ENCODE data around the gene TMTC4. TPM values are rescaled to one million over a fixed set of nuclear protein-coding genes. Genes with fewer than 3 reads are reported as not detected.

TMTC4 gene
- total RNA-seq, 3 donors from 2014 or later = 17.2 to 23.3 (median 17.8) TPM

- no peak for DNase-seq
- TF ChIP-seq, protein P1, sequence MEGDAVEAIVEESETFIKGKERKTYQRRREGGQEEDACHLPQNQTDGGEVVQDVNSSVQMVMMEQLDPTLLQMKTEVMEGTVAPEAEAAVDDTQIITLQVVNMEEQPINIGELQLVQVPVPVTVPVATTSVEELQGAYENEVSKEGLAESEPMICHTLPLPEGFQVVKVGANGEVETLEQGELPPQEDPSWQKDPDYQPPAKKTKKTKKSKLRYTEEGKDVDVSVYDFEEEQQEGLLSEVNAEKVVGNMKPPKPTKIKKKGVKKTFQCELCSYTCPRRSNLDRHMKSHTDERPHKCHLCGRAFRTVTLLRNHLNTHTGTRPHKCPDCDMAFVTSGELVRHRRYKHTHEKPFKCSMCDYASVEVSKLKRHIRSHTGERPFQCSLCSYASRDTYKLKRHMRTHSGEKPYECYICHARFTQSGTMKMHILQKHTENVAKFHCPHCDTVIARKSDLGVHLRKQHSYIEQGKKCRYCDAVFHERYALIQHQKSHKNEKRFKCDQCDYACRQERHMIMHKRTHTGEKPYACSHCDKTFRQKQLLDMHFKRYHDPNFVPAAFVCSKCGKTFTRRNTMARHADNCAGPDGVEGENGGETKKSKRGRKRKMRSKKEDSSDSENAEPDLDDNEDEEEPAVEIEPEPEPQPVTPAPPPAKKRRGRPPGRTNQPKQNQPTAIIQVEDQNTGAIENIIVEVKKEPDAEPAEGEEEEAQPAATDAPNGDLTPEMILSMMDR (IDR thresholded peaks at IDR 0.05) = no peak
- Histone ChIP-seq H3K9me3 (no peaks in the 10 kb centered on the region), H3K4me3 (no peak overlapping the region), H3K4me1 (ENCODE audit: low read depth) (no peaks in the 10 kb centered on the region), H3K36me3 (ENCODE audit: low read depth) (peaks cover 15% of the 10 kb centered on the region)
- no peak for ATAC-seq
- intact Hi-C loops (cut with DNase I, micrococcal nuclease) = no loop called here
Measured at GRCh38 chr13:100665403-100665802, 9.2 kb downstream of the TMTC4 start.

DNA sequence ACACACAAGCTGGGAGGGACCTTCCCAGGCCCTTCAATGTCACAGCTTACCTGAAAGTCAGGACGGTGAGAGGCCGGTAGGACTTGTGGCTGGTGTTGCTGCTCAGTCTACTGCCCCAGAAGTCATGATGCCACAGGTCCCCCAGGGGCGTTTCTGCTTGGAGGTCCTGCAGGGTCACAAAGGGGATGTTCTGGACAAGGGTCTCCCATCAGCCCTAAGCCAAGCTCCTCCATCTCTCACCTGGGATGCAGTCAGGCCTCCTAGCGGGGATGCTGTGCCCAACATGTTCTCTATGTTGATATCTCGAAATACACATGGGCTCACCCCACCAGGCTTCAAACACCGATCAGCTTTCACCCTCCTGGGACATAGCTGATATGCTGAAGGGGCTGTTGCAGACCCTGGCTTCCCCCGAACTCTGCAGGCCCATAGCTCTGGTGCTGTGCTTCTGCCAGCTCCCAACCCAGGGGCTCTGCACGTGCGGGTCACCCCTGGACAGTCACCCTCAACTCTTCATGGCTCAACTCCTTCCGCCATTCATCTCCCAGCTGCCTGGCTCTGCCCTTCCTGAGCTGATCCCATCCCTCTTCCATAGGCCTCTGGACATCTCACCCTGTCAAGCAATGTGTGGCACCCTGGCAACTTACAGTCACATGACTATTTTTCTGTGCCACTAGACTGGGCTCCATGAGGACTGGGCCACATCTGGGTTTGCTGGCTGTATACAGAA lies 10.3 kb downstream of the TMTC4 start:
- no peak for ATAC-seq
- peaks cover 15% of the 10 kb centered on the region for H3K36me3 ChIP-seq (ENCODE audit: low read depth)

GRCh38 chr13:100662468-100663211 lies 12.0 kb downstream of the TMTC4 start:
- H3K4me3 ChIP-seq = no peak overlapping the region
- TF ChIP-seq, protein P1 (IDR thresholded peaks at IDR 0.05) = no peak
- no peak for ATAC-seq
- intact Hi-C loops (cut with DNase I, micrococcal nuclease) = no loop called here
- no peaks in the 10 kb centered on the region for H3K4me1 ChIP-seq (ENCODE audit: low read depth)
- peaks cover 15% of the 10 kb centered on the region for H3K36me3 ChIP-seq (ENCODE audit: low read depth)
- H3K9me3 ChIP-seq = no peaks in the 10 kb centered on the region
- DNase-seq = no peak

More for the DNA sequence above, 10.3 kb downstream of the TMTC4 start:
- no peak overlapping the region for H3K4me3 ChIP-seq
- DNase-seq = no peak
- H3K4me1 ChIP-seq (ENCODE audit: low read depth) = no peaks in the 10 kb centered on the region
- intact Hi-C loops (cut with DNase I, micrococcal nuclease) = no loop called here
- TF ChIP-seq, protein P1 (IDR thresholded peaks at IDR 0.05) = no peak
- H3K9me3 ChIP-seq = no peaks in the 10 kb centered on the region

DNA sequence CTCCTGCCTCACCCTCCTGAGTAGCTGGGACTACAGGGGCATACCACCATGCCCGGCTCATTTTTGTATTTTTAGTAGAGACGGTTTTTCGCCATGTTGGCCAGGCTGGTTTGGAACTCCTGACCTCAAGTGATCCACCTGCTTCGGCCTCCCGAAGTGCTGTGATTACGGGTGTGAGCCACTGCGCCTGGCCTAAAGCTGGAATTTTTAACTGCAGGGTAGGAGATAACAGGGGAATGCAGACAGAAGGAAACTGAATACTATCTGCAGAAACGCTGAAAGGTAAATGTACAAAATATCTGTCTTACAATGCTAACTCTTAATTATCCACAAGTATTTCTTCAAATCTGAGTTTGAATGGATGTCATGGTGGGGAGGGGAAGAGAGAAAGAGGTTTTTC lies 13.8 kb downstream of the TMTC4 start:
- DNase-seq (no peak), ATAC-seq (no peak)
- H3K4me1 ChIP-seq (ENCODE audit: low read depth) = no peaks in the 10 kb centered on the region
- no peaks in the 10 kb centered on the region for H3K9me3 ChIP-seq
- no peak overlapping the region for H3K4me3 ChIP-seq
- intact Hi-C loops (cut with DNase I, micrococcal nuclease) = no loop called here
- TF ChIP-seq, protein P1 (IDR thresholded peaks at IDR 0.05) = no peak
- peaks cover 8% of the 10 kb centered on the region for H3K36me3 ChIP-seq (ENCODE audit: low read depth)

DNA sequence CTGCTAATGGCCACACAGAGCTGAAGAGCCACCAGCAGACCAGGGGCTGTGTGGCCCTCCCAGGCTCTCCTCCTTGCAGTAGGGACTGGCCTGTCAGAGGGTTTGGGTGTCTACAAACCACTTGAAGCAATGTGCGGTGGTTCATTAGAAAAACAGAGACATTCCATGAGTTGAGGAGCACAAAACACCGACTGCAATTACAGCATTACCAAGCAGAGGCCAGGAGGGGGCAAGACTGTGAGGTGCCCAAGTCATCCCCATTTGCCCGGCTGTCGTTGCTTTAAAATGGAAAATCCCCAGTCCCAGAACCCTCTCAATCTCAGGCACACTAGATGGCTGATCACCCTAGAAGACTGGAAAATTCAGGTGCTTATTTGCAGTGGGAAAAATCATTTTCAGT lies 15.0 kb downstream of the TMTC4 start:
- intact Hi-C loops (cut with DNase I, micrococcal nuclease) = no loop called here
- Histone ChIP-seq H3K36me3 (ENCODE audit: low read depth) (peaks cover 8% of the 10 kb centered on the region), H3K9me3 (no peaks in the 10 kb centered on the region), H3K4me1 (ENCODE audit: low read depth) (no peaks in the 10 kb centered on the region), H3K4me3 (no peak overlapping the region)
- TF ChIP-seq, protein P1 (IDR thresholded peaks at IDR 0.05) = no peak
- ATAC-seq (no peak), DNase-seq (no peak)
